A549 (cell line): Measurements from ENCODE around the gene RNF183. TPM values are rescaled to one million over a fixed set of nuclear protein-coding genes. Genes with fewer than 3 reads are reported as not detected.
"Not testable (repeated sequence)": the region's sequence is repeated elsewhere in the genome, so short reads cannot be mapped to it uniquely, and the experiment has no call there.

Experiments used
- ATAC-seq, 2 experiments: fragments of 200-7000 bp in 1 of 2; fragments of >200 bp in 1 of 2; cut with Nextera tagmentation in 1 of 2; cut with Tn5 transposase in 1 of 2; 3 replicates each; pipeline versions ENCODE4 v1.8.0 to v1.9.1; 2018 to 2020; ENCODE audit warnings: mild to moderate bottlenecking in 1 of 2, moderate library complexity in 1 of 2
- CTCF ChIA-PET: fragments of 300-600 bp; sonication (Branson Sonifier 250); formaldehyde crosslinking; extraction: SDS; loops from one replicate; lab custom pipeline; 2021; ENCODE audit warnings: antibody characterized with exemption, inconsistent platforms; lab: Yijun Ruan, JAX
- POLR2A ChIA-PET: fragments of 350-600 bp; formaldehyde crosslinking; extraction: SDS; loops from one replicate; lab custom pipeline; 2021; ENCODE audit warnings: antibody characterized with exemption, inconsistent platforms; lab: Yijun Ruan, JAX
- DNase-seq, 2 experiments: peaks; one replicate each; pipeline versions ENCODE4 v3.0.0 to v3.0.0-alpha.2; 2011 to 2016; ENCODE audit warnings: low read depth in 1 of 2, low spot score in 1 of 2
- FAIRE-seq: peaks from 2 replicates; lab custom pipeline; 2011; peaks lifted over from hg19 to GRCh38; lab: Jason Lieb, UNC
- H3K27ac ChIP-seq, 2 experiments: fragments of >200 bp; sonication (Bioruptor Twin); formaldehyde crosslinking; 3 replicates each; pipeline ENCODE4 v1.5.1; 2016 to 2017
- H3K4me1 ChIP-seq: fragments of >200 bp; sonication (Bioruptor Twin); formaldehyde crosslinking; 3 replicates; pipeline ENCODE4 v1.6.1; 2016
- H3K4me2 ChIP-seq: fragments of >200 bp; sonication (Bioruptor Twin); formaldehyde crosslinking; 3 replicates; pipeline ENCODE4 v1.6.1; 2016
- H3K4me3 ChIP-seq: fragments of >200 bp; sonication (Bioruptor Twin); formaldehyde crosslinking; 3 replicates; pipeline ENCODE4 v1.5.1; 2016
- H3K9me3 ChIP-seq: fragments of >200 bp; sonication (Bioruptor Twin); formaldehyde crosslinking; 3 replicates; pipeline ENCODE4 v1.6.1; 2016
- ATOH8 ChIP-seq: fragments of 250-450 bp; sonication (Bioruptor Pico); IDR thresholded peaks from 2 replicates; pipeline ENCODE4 v1.5.0; 2020; ENCODE audit warnings: low read depth, mild to moderate bottlenecking, moderate library complexity
- BCL3 ChIP-seq: fragments of >200 bp; sonication (Bioruptor Twin); formaldehyde crosslinking; IDR thresholded peaks from 3 replicates; pipeline ENCODE4 v1.6.1; 2016
- CBX2 ChIP-seq: fragments of 200-600 bp; sonication (generic); IDR thresholded peaks from 2 replicates; pipeline ENCODE4 v1.6.1; 2016; ENCODE audit warnings: low read depth, mild to moderate bottlenecking, borderline replicate concordance
- CHD4 ChIP-seq: fragments of 200-600 bp; sonication (generic); IDR thresholded peaks from 2 replicates; pipeline ENCODE4 v1.6.1; 2016; ENCODE audit warnings: antibody characterized with exemption, mild to moderate bottlenecking, borderline replicate concordance
- EP300 ChIP-seq, 2 experiments: fragments of >200 bp; sonication (Bioruptor Twin); formaldehyde crosslinking; IDR thresholded peaks; 2 replicates in 1 of 2; 3 replicates in 1 of 2; pipeline ENCODE4 v1.6.1; 2016 to 2017
- ESRRA ChIP-seq: fragments of 150-350 bp; IDR thresholded peaks from 2 replicates; pipeline ENCODE4 v1.6.1; 2014; ENCODE audit warnings: mild to moderate bottlenecking, low read length, borderline replicate concordance
- GATA3 ChIP-seq: IDR thresholded peaks from 2 replicates; pipeline ENCODE4 v1.6.1; 2012; ENCODE audit warnings: borderline replicate concordance
- HES2 ChIP-seq: fragments of >200 bp; sonication (Bioruptor Twin); formaldehyde crosslinking; IDR thresholded peaks from 2 replicates; pipeline ENCODE4 v1.6.1; 2016
- HEYL ChIP-seq: fragments of 250-450 bp; sonication (Bioruptor Pico); IDR thresholded peaks from 2 replicates; pipeline ENCODE4 v1.8.0; 2021; ENCODE audit warnings: mild to moderate bottlenecking, moderate library complexity
- HOXB5 ChIP-seq: fragments of 250-450 bp; sonication (Bioruptor Pico); IDR thresholded peaks from 2 replicates; pipeline ENCODE4 v1.5.0; 2020; ENCODE audit warnings: mild to moderate bottlenecking, moderate library complexity
- NFE2L2 ChIP-seq: fragments of 150-350 bp; conservative IDR thresholded peaks from 2 replicates; pipeline ENCODE4 v1.6.1; 2014; ENCODE audit warnings: low read length
- PHF8 ChIP-seq: fragments of 200-600 bp; sonication (generic); IDR thresholded peaks from 2 replicates; pipeline ENCODE4 v1.6.1; 2016; ENCODE audit warnings: low read depth, mild to moderate bottlenecking, antibody characterized with exemption, moderate library complexity, borderline replicate concordance
- POLR2A ChIP-seq: IDR thresholded peaks from 2 replicates; pipeline ENCODE4 v1.6.1; 2012; ENCODE audit warnings: mild to moderate bottlenecking, low read length
- RCOR1 ChIP-seq: fragments of 150-350 bp; IDR thresholded peaks from 2 replicates; pipeline ENCODE4 v1.6.1; 2014; ENCODE audit warnings: antibody characterized with exemption, low read length, low read depth
- RNF2 ChIP-seq: fragments of 200-600 bp; sonication (generic); IDR thresholded peaks from 2 replicates; pipeline ENCODE4 v1.6.1; 2016; ENCODE audit warnings: low read depth, mild to moderate bottlenecking, antibody characterized with exemption, moderate library complexity, borderline replicate concordance
- TFCP2L1 ChIP-seq: fragments of 250-450 bp; sonication (Bioruptor Pico); IDR thresholded peaks from 2 replicates; pipeline ENCODE4 v1.5.0; 2021; ENCODE audit warnings: mild to moderate bottlenecking
- ZC3H11A ChIP-seq: fragments of 450-650 bp; IDR thresholded peaks from 2 replicates; pipeline ENCODE4 v1.6.1; 2014; ENCODE audit warnings: antibody characterized with exemption, mild to moderate bottlenecking
- ZNF302 ChIP-seq: fragments of 250-450 bp; sonication (Bioruptor Pico); IDR thresholded peaks from 2 replicates; pipeline ENCODE4 v1.9.0; 2021; ENCODE audit warnings: inconsistent platforms, mild to moderate bottlenecking, moderate library complexity
- WGBS: methylation state at CpG from one replicate; pipeline ENCODE4 v1.1.6; 2017; ENCODE audit errors: missing lambda C conversion rate; 5-methylcytosine and 5-hydroxymethylcytosine counted together
- polyA plus RNA-seq, 4 experiments: library from polyadenylated mRNA; depleted of rRNA in 3 of 4; stranded (reverse); fragments of >200 nt; fragmentation: RNase III in 1 of 4; extraction: RNeasy Plus Mini Kit Qiagen cat#74134 plus additional on column Dnase treatment in 1 of 4; gene quantifications; 2 replicates in 3 of 4; 3 replicates in 1 of 4; pipeline ENCODE4 v1.2.3, GENCODE V29; 2011 to 2017

Gene RNF183
- polyA plus RNA-seq, 2 of the 4 experiments (the other 2 are of a cell fraction), result 0.13 TPM; not detected in 1

GRCh38 chr9:113296796-113297558 is 6.2 kb downstream of the RNF183 start (continued):
- TF ChIP-seq PHF8, result no peak
- TF ChIP-seq, all 56 proteins: peak for 0

GRCh38 chr9:113296247-113296646 is 6.9 kb downstream of the RNF183 start:
- POLR2A ChIA-PET, result interaction anchor here (1.6 kb wide), 1 partner anchor 44 kb away, joined by 8 read pairs; the partner anchor contains the start of gene WDR31
- FAIRE-seq, ATAC-seq: not testable (repeated sequence)

GRCh38 chr9:113293285-113293878 is 9.8 kb downstream of the RNF183 start:
- Histone ChIP-seq H3K27ac (no peak overlapping the region), H3K4me1 (no peaks in the 10 kb centered on the region), H3K4me2 (no peak overlapping the region), H3K9me3 (no peaks in the 10 kb centered on the region), H3K4me3 (no peak overlapping the region)
- DNase-seq (no peak), ATAC-seq (no peak), FAIRE-seq (no peak)
- no peak for TF ChIP-seq RCOR1
- TF ChIP-seq HES2, result no peak
- no peak for TF ChIP-seq HOXB5
- no peak for TF ChIP-seq EP300 (IDR thresholded peaks at IDR 0.05)
- no peak for TF ChIP-seq ZNF302 (CRISPR knock-in tag)
- no peak for TF ChIP-seq POLR2A
- no peak for TF ChIP-seq CHD4
- no peak for TF ChIP-seq GATA3
- POLR2A ChIA-PET, result interaction anchor here (0.5 kb wide), 1 partner anchor 868 kb away, joined by 6 read pairs; no protein-coding TSS in a partner anchor
- CTCF ChIA-PET, result interaction anchor here (1.1 kb wide), 1 partner anchor 313 kb away, joined by 3 read pairs; no protein-coding TSS in a partner anchor
- 90% methylated on average over 7 of the region's 7 CpGs for WGBS

More at GRCh38 chr9:113296247-113296646, 6.9 kb downstream of the RNF183 start:
- CTCF ChIA-PET, result interaction anchor here (1.2 to 3.6 kb wide), 5 partner anchors 13 to 359 kb away, joined by 3 to 20 read pairs (median 8); partner anchors contain the start of genes ALAD, CDC26 and PRPF4
- not testable (repeated sequence) for H3K27ac ChIP-seq, H3K4me3 ChIP-seq, H3K4me1 ChIP-seq, H3K9me3 ChIP-seq, DNase-seq, H3K4me2 ChIP-seq
- WGBS, result 82% methylated on average over 8 of the region's 8 CpGs

GRCh38 chr9:113290052-113290607 is 13.0 kb downstream of the RNF183 start:
- CTCF ChIA-PET, result interaction anchor here (0.6 to 1.6 kb wide), 4 partner anchors 20 to 90 kb away, joined by 3 to 4 read pairs (median 3); partner anchors contain the start of gene WDR31
- H3K4me1 ChIP-seq, result no peaks in the 10 kb centered on the region
- 87% methylated on average over 6 of the region's 6 CpGs for WGBS
- no peak overlapping the region for H3K4me2 ChIP-seq
- DNase-seq, result no peak
- POLR2A ChIA-PET, result interaction anchor here (0.6 to 1.0 kb wide), 2 partner anchors 15 to 16 kb away, joined by 3 read pairs; no protein-coding TSS in a partner anchor
- no peaks in the 10 kb centered on the region for H3K9me3 ChIP-seq
- H3K4me3 ChIP-seq, result no peak overlapping the region
- TF ChIP-seq TFCP2L1 (CRISPR knock-in tag) (no peak), CBX2 (no peak), ATOH8 (CRISPR knock-in tag) (no peak), HEYL (CRISPR knock-in tag) (no peak), RNF2 (no peak), ESRRA (no peak), HOXB5 (no peak), ZNF302 (CRISPR knock-in tag) (no peak), NFE2L2 (no peak), BCL3 (no peak), ZC3H11A (no peak)
- ATAC-seq, result no peak
- FAIRE-seq, result no peak
- no peak overlapping the region for H3K27ac ChIP-seq
